Epithelial cell of esophagus (primary cell): ENCODE measurements around the gene TPCN1.

Source experiments
- DNase-seq: peaks from one replicate; pipeline ENCODE4 v3.0.0; 2010; ENCODE audit warnings: low read depth
- H3K4me3 ChIP-seq: 2 replicates; pipeline ENCODE4 v1.5.1; 2011; ENCODE audit warnings: mild to moderate bottlenecking, low read length, control low read depth
- TF ChIP-seq, protein P1 (sequence below): IDR thresholded peaks from 2 replicates; pipeline ENCODE4 v1.5.1; 2011; ENCODE audit warnings: low read depth, mild to moderate bottlenecking, low read length, control low read depth, inconsistent platforms; ENCODE audit not compliant: insufficient read depth; ENCODE audit errors: missing control alignments

TPCN1 gene

GRCh38 chr12:113297214-113297587 lies 75.9 kb downstream of the TPCN1 start:
- H3K4me3 ChIP-seq: no peak overlapping the region
- TF ChIP-seq, protein P1, sequence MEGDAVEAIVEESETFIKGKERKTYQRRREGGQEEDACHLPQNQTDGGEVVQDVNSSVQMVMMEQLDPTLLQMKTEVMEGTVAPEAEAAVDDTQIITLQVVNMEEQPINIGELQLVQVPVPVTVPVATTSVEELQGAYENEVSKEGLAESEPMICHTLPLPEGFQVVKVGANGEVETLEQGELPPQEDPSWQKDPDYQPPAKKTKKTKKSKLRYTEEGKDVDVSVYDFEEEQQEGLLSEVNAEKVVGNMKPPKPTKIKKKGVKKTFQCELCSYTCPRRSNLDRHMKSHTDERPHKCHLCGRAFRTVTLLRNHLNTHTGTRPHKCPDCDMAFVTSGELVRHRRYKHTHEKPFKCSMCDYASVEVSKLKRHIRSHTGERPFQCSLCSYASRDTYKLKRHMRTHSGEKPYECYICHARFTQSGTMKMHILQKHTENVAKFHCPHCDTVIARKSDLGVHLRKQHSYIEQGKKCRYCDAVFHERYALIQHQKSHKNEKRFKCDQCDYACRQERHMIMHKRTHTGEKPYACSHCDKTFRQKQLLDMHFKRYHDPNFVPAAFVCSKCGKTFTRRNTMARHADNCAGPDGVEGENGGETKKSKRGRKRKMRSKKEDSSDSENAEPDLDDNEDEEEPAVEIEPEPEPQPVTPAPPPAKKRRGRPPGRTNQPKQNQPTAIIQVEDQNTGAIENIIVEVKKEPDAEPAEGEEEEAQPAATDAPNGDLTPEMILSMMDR: no peak
- DNase-seq: no peak

GRCh38 chr12:113297621-113298471 lies 76.6 kb downstream of the TPCN1 start:
- no peak for DNase-seq
- TF ChIP-seq, protein P1: no peak
- H3K4me3 ChIP-seq: no peak overlapping the region

DNA sequence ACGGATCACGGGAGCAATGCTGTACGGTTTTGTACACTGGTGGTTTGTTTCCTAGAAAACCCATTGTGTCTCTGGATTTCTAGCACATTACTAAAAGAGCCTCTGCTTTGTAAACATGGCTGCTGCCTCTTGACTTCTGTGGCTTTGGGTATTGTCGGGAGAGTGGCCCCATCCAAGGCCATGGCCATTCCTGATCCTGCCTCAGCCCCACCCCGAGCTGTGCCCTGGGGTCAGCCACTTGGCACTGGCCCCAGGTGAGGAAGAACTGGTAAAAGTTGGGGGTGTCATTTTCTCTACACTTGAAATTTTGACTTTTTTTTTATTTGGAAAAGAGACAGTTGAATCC lies 77.2 kb downstream of the TPCN1 start:
- H3K4me3 ChIP-seq: no peak overlapping the region
- TF ChIP-seq, protein P1: no peak
- no peak for DNase-seq

DNA sequence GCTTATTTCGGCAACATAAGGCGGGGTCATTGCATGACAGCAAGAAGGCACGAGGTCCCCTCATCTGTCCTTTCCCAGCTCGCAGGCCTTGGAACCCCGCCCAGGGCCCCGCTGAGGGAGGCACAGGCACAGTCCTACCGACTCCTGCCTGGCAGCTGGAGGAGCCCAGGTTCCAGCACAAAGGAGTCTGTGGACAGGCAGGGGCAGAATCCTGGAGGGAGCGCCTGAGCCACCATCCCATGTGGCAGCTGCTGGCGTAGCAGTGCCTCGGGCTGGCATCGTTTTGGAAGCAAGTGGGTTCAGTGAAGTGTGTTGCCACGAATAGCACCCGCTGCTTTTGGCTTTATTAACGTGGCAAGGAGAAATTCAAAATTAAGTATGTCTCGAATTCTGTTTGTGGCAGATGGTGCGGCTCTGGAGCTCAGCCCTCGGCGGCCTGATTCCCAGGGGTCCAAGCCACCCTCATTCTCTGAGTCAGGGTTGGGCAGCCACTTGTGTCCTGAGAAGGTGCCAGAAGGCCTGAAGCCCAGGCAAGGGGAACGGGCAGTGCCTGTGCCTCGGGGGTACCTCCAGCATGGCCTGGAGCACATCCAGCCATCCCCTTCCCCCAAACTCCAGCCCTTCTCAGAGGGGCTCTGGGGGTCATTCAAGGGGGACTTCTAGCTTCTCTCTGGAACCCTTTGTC lies 77.7 kb downstream of the TPCN1 start:
- TF ChIP-seq, protein P1: no peak
- no peak overlapping the region for H3K4me3 ChIP-seq
- DNase-seq: no peak

DNA sequence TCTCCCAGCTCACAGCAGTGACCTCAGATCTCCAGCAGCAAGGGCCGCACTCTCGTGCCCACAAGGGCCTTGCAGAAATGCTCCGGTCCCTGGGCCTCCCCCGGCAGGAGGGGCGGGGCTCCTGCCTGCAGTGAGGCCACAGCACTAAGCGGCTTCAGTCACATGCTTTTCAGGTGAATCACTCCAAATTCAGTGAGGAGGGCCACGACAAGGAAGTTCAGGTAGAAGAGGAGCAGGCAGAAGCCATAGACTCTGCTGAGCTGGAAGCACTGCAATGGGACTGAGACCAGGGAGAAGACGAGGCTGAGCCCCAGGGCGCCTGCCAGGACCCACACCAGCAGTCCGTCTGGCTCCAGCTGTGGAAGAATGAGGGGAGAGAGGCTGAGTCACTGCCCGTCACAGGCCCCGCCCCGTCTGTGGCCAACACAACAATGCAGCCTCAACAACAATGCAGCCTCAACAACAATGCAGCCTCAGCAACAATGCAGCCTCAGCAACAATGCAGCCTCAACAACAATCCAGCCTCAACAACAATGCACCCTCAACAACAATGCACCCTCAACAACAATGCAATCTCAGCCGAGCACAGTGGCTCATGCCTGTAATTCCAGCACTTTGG lies 78.5 kb downstream of the TPCN1 start:
- peak; percentile 89 for DNase-seq
- TF ChIP-seq, protein P1: no peak
- no peak overlapping the region for H3K4me3 ChIP-seq

DNA sequence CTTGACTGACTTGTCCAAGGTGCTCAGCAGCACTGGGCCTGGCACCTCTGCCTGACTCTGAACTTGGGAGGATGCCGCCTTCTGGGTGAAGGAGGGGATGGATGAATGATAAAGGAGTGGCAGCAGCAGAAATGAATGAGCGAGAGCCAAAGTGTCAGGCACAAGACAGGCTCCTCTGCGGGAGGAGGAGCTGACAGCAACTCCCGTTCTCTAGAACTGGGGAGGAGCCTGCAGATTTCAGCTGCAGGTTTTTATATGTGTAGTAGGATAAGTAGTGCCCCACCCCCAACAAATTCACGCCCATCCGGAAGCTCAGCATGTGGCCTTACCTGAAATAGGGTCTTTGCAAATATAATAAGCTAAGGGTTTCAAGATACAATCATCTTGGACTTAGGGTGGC lies 80.5 kb downstream of the TPCN1 start:
- DNase-seq: no peak
- no peak overlapping the region for H3K4me3 ChIP-seq
- TF ChIP-seq, protein P1: no peak
